Testis (tissue), 3 donors: ENCODE data around the gene ASNSD1. TPM values are rescaled to one million over a fixed set of nuclear protein-coding genes. Genes with fewer than 3 reads are reported as not detected.

ENCODE experiments used
- DNase-seq: peaks from one replicate; pipeline ENCODE4 v3.0.0-alpha.2; 2019
- H3K27ac ChIP-seq, 2 donors: fragments of 200-600 bp; sonication (generic); one replicate each; pipeline ENCODE4 v1.5.1; 2019
- H3K27me3 ChIP-seq: fragments of 200-600 bp; sonication (generic); one replicate; pipeline ENCODE4 v1.5.1; 2019
- H3K36me3 ChIP-seq: fragments of 200-600 bp; sonication (generic); one replicate; pipeline ENCODE4 v1.5.1; 2017; ENCODE audit warnings: low read depth; ENCODE audit errors: missing control alignments
- H3K4me1 ChIP-seq: fragments of 200-600 bp; sonication (generic); one replicate; pipeline ENCODE4 v1.5.1; 2019
- H3K4me3 ChIP-seq, 2 donors: fragments of 200-600 bp; sonication (generic); one replicate each; pipeline ENCODE4 v1.5.1; 2017 to 2019
- H3K9me3 ChIP-seq: fragments of 200-600 bp; sonication (generic); one replicate; pipeline ENCODE4 v1.5.1; 2017
- CTCF ChIP-seq, 3 experiments: fragments of 450-650 bp in 2 of 3; fragments of 200-600 bp in 1 of 3; sonication (generic) in 1 of 3; IDR thresholded peaks; one replicate each; pipeline ENCODE4 v1.5.1; 2016 to 2019; ENCODE audit warnings: antibody characterized with exemption in 3 of 3, mild to moderate bottlenecking in 2 of 3, moderate library complexity in 1 of 3
- POLR2A ChIP-seq: fragments of 450-650 bp; IDR thresholded peaks from one replicate; pipeline ENCODE4 v1.6.1; 2017; ENCODE audit warnings: antibody characterized with exemption, mild to moderate bottlenecking, moderate library complexity
- WGBS, 2 donors: methylation state at CpG; one replicate each; pipeline ENCODE4 v1.1.5; 2018; 5-methylcytosine and 5-hydroxymethylcytosine counted together
- intact Hi-C: fragments of 100-400 bp; cut with DNase I; formaldehyde crosslinking; loops from one replicate; pipeline ENCODE4 v1.15.1; 2023; ENCODE audit warnings: low total_unique reads
- polyA plus RNA-seq: library from polyadenylated mRNA; stranded (reverse); fragments of 350-450 nt; fragmentation: Illumina TruSeq; extraction: RNeasy Lipid Tissue Mini Kit (QIAGEN cat#74804); gene quantifications from one replicate; pipeline ENCODE4 v1.2.3, GENCODE V29; 2014; ENCODE audit warnings: low read depth, low replicate concordance; ENCODE audit not compliant: insufficient read depth
- total RNA-seq, 2 donors: library from RNA; depleted of rRNA; stranded (reverse); fragments of >200 nt; gene quantifications; one replicate each; pipeline ENCODE4 v1.2.3, GENCODE V29; 2016

ASNSD1 gene
- total and polyA plus RNA-seq, 3 donors from 2014 or later: 25.9 to 42.5 (median 36.2) TPM

- WGBS, 2 donors: 85 to 95% methylated on average over 2 of the region's 2 CpGs
- intact Hi-C loops: no loop called here
- no peak for DNase-seq
These were observed 35.6 kb upstream of the ASNSD1 start for GRCh38 chr2:189625636-189626035.

GRCh38 chr2:189627789-189628188 lies 33.5 kb upstream of the ASNSD1 start:
- WGBS, 2 donors: 97% methylated on average over 1 of the region's 1 CpG
- Histone ChIP-seq H3K4me1 (no peaks in the 10 kb centered on the region), H3K27me3 (no peaks in the 10 kb centered on the region), H3K9me3 (no peaks in the 10 kb centered on the region), H3K36me3 (no peaks in the 10 kb centered on the region), H3K4me3 (no peak overlapping the region), H3K27ac (no peak overlapping the region)
- DNase-seq: no peak
- intact Hi-C loops: no loop called here
- TF ChIP-seq CTCF (IDR thresholded peaks at IDR 0.05) (no peak), POLR2A (no peak)

More at GRCh38 chr2:189625636-189626035, 35.6 kb upstream of the ASNSD1 start:
- H3K4me3 ChIP-seq: no peak overlapping the region
- TF ChIP-seq CTCF (IDR thresholded peaks at IDR 0.05) (no peak), POLR2A (no peak)
- H3K4me1 ChIP-seq: no peaks in the 10 kb centered on the region
- no peaks in the 10 kb centered on the region for H3K9me3 ChIP-seq
- H3K27me3 ChIP-seq: no peaks in the 10 kb centered on the region
- H3K27ac ChIP-seq: no peak overlapping the region
- H3K36me3 ChIP-seq: no peaks in the 10 kb centered on the region

GRCh38 chr2:189628817-189629530 lies 32.3 kb upstream of the ASNSD1 start:
- Histone ChIP-seq H3K4me1 (no peaks in the 10 kb centered on the region), H3K36me3 (no peaks in the 10 kb centered on the region), H3K27ac (no peak overlapping the region), H3K27me3 (no peaks in the 10 kb centered on the region), H3K9me3 (no peaks in the 10 kb centered on the region), H3K4me3 (no peak overlapping the region)
- DNase-seq: no peak
- WGBS, 2 donors: 87 to 89% methylated on average over 9 of the region's 9 CpGs
- intact Hi-C loops: no loop called here
- TF ChIP-seq POLR2A: no peak
- TF ChIP-seq CTCF (IDR thresholded peaks at IDR 0.05): no peak

GRCh38 chr2:189629531-189630453 lies 31.5 kb upstream of the ASNSD1 start:
- no peak for DNase-seq
- intact Hi-C loops: no loop called here

More at GRCh38 chr2:189629531-189630453, 31.5 kb upstream of the ASNSD1 start:
- TF ChIP-seq CTCF (IDR thresholded peaks at IDR 0.05) (no peak), POLR2A (no peak)
- Histone ChIP-seq H3K4me3 (no peak overlapping the region), H3K27me3 (no peaks in the 10 kb centered on the region), H3K27ac (no peak overlapping the region), H3K9me3 (no peaks in the 10 kb centered on the region), H3K36me3 (no peaks in the 10 kb centered on the region), H3K4me1 (no peaks in the 10 kb centered on the region)
- 71 to 74% methylated on average over 10 of the region's 10 CpGs for WGBS, 2 donors
